ENCODE measurements around the gene OR51A4.

DNA sequence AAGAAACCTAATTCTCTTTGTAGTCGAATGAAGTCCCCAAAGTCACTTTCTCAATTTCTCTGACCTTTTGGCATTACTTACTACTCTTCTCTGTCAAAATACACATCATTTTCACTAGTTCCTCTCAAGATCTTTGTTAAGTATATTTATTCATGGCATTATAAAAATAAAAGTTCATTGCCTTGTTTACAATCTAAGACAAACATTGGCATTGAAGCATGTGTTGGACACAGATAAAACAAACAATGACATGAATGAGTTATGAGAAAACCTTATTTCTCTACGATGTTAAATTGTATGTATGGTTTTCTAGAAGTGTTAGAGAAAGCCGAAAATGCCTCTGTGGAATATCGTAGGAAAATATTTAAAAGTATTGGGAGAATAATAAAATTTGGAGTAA lies 14.7 kb downstream of the OR51A4 start:
- TF ChIP-seq, protein P1, sequence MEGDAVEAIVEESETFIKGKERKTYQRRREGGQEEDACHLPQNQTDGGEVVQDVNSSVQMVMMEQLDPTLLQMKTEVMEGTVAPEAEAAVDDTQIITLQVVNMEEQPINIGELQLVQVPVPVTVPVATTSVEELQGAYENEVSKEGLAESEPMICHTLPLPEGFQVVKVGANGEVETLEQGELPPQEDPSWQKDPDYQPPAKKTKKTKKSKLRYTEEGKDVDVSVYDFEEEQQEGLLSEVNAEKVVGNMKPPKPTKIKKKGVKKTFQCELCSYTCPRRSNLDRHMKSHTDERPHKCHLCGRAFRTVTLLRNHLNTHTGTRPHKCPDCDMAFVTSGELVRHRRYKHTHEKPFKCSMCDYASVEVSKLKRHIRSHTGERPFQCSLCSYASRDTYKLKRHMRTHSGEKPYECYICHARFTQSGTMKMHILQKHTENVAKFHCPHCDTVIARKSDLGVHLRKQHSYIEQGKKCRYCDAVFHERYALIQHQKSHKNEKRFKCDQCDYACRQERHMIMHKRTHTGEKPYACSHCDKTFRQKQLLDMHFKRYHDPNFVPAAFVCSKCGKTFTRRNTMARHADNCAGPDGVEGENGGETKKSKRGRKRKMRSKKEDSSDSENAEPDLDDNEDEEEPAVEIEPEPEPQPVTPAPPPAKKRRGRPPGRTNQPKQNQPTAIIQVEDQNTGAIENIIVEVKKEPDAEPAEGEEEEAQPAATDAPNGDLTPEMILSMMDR (IDR thresholded peaks at IDR 0.05): no peak
- no peak for TF ChIP-seq POLR2AphosphoS5 (IDR thresholded peaks at IDR 0.05; ENCODE audit: insufficient read depth in 1 of 2, low read depth in 1 of 2)
- TF ChIP-seq POLR2A (IDR thresholded peaks at IDR 0.05): no peak
